ENCODE data around the gene RPL37. TPM values are rescaled to one million over a fixed set of nuclear protein-coding genes. Genes with fewer than 3 reads are reported as not detected.
"Not testable (repeated sequence)": the region's sequence is repeated elsewhere in the genome, so short reads cannot be mapped to it uniquely, and the experiment has no call there.

RPL37 gene
- total RNA-seq, 4 donors from 2014 or later = 64.0 to 132 (median 91.4) TPM

DNA sequence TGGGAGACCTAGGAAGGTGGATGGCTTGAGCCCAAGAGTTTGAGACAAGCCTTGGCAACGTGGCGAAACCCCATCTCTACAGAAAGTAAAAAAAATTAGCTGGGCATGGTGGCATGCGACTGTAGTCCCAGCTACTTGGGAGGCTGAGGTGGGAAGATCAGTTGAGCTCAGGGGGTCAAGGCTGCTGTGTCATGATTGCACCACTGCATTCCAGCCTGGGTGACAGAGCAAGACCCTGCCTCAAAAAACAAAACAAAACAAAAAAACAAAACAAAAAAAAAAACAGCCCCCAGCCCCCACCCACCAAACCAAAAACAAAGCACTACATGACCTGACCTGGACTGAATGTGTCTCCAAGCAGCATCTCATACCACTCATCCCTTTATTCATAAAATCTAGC lies 40.9 kb upstream of the RPL37 start:
- 33 to 90% methylated on average over 1 to 2 of the region's 3 CpGs for WGBS, 2 donors (ENCODE audit: low coverage in 1 of 2)
- ATAC-seq = no peak
- peaks cover 6% of the 10 kb centered on the region for H3K27me3 ChIP-seq

DNA sequence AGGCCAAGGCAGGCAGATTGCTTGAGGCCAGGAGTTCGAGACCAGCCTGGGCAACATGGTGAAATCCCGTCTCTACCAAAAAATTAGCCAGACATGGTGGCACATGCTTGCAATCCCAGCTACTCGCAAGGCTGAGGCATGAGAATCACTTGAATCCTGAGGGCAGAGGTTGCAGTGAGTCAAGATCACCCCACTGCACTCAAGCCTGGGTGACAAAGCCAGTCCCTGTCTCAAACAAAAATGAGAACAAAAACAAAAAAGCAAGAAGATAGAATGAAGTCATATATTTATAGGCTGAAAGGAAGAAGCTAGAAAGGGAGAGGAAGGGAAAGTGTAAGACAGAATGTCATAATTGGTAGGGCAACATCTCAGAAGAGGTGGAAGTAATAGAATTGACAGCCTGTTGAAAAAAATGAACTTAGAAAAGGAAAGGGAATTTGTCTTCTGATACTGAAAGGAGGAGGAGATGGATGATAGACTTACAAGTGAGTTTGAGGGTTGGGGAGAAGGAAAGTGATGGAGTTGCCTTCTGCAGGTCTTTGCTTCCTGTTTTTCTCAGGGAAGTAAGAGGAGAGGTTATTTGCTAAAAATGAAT lies 38.4 kb upstream of the RPL37 start:
- 70 to 86% methylated on average over 2 to 3 of the region's 3 CpGs for WGBS, 2 donors (ENCODE audit: low coverage in 1 of 2)
- Histone ChIP-seq H3K4me3 (no peak overlapping the region), H3K9me3 (no peaks in the 10 kb centered on the region), H3K4me1 (no peaks in the 10 kb centered on the region), H3K27ac (no peak overlapping the region), H3K27me3 (peaks cover 6% of the 10 kb centered on the region), H3K36me3 (no peaks in the 10 kb centered on the region)
- TF ChIP-seq EP300 (IDR thresholded peaks at IDR 0.05) (no peak), POLR2AphosphoS5 (IDR thresholded peaks at IDR 0.05) (no peak), POLR2A (IDR thresholded peaks at IDR 0.05) (no peak)
- TF ChIP-seq, protein P1, sequence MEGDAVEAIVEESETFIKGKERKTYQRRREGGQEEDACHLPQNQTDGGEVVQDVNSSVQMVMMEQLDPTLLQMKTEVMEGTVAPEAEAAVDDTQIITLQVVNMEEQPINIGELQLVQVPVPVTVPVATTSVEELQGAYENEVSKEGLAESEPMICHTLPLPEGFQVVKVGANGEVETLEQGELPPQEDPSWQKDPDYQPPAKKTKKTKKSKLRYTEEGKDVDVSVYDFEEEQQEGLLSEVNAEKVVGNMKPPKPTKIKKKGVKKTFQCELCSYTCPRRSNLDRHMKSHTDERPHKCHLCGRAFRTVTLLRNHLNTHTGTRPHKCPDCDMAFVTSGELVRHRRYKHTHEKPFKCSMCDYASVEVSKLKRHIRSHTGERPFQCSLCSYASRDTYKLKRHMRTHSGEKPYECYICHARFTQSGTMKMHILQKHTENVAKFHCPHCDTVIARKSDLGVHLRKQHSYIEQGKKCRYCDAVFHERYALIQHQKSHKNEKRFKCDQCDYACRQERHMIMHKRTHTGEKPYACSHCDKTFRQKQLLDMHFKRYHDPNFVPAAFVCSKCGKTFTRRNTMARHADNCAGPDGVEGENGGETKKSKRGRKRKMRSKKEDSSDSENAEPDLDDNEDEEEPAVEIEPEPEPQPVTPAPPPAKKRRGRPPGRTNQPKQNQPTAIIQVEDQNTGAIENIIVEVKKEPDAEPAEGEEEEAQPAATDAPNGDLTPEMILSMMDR (IDR thresholded peaks at IDR 0.05) = no peak
- no peak for ATAC-seq

More for the DNA sequence above, 40.9 kb upstream of the RPL37 start:
- Histone ChIP-seq H3K4me3 (no peak overlapping the region), H3K4me1 (no peaks in the 10 kb centered on the region), H3K27ac (no peak overlapping the region), H3K9me3 (no peaks in the 10 kb centered on the region), H3K36me3 (no peaks in the 10 kb centered on the region)
- TF ChIP-seq, protein P1 (IDR thresholded peaks at IDR 0.05) = no peak
- TF ChIP-seq POLR2AphosphoS5 (IDR thresholded peaks at IDR 0.05) (no peak), EP300 (IDR thresholded peaks at IDR 0.05) (no peak), POLR2A (IDR thresholded peaks at IDR 0.05) (no peak)

DNA sequence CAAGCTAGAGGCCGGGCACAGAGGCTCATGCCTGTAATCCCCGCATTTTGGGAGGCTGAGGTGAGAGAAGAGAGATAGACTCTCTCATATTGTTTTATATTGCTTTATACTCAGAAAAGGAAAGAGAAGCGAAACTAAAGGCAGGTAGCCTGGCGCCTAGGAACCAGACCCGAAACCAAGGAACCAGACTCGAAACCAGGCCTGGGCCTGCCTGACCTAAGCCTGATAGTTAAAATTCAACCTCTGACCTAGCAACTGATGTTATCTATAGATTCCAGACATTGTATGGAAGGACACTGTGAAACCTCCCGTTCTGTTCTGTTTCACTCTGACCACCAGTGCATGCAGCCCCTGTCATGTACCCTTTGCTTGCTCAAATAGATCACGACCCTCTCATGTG lies 37.2 kb upstream of the RPL37 start:
- H3K36me3 ChIP-seq, H3K27ac ChIP-seq, ATAC-seq, H3K4me1 ChIP-seq, H3K27me3 ChIP-seq, H3K9me3 ChIP-seq, H3K4me3 ChIP-seq: not testable (repeated sequence)
- 88 to 93% methylated on average over 4 to 8 of the region's 8 CpGs for WGBS, 2 donors (ENCODE audit: low coverage in 1 of 2)

GRCh38 chr5:40871177-40871576 lies 36.2 kb upstream of the RPL37 start:
- ATAC-seq = no peak
- 61 to 76% methylated on average over 3 to 4 of the region's 4 CpGs for WGBS, 2 donors (ENCODE audit: low coverage in 1 of 2)
- TF ChIP-seq POLR2AphosphoS5 (IDR thresholded peaks at IDR 0.05) (no peak), POLR2A (IDR thresholded peaks at IDR 0.05) (no peak), EP300 (IDR thresholded peaks at IDR 0.05) (no peak)
- TF ChIP-seq, protein P1 (IDR thresholded peaks at IDR 0.05) = no peak
- Histone ChIP-seq H3K27ac (no peak overlapping the region), H3K4me1 (no peaks in the 10 kb centered on the region), H3K36me3 (no peaks in the 10 kb centered on the region), H3K4me3 (no peak overlapping the region), H3K9me3 (no peaks in the 10 kb centered on the region), H3K27me3 (peaks cover 6% of the 10 kb centered on the region)

DNA sequence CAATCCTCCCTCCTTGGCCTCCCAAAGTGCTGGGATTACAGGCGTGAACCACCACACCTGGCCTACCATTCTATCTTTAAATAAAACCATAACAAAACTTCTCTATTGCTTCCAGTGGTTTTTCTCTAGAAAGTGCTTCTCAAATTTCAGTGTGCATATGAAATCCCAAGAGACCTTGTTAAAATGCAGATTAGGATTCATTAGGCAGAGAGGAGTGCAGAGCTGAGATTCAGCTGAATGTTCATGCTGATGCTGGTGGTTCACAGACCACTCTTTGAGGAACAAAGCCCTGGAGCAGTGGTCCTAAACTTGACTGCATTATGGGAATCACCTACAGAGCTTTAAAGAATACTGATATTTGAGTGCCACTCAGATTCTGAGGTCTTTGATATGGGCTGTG lies 34.4 kb upstream of the RPL37 start:
- H3K9me3 ChIP-seq = peaks cover 0 to 8% (median 0%) of the 10 kb centered on the region in 3 donors
- H3K4me3 ChIP-seq = no peak overlapping the region
- TF ChIP-seq, protein P1 (IDR thresholded peaks at IDR 0.05) = no peak
- no peak for TF ChIP-seq EP300 (IDR thresholded peaks at IDR 0.05)
- H3K4me1 ChIP-seq = no peaks in the 10 kb centered on the region
- peaks cover 6% of the 10 kb centered on the region for H3K27me3 ChIP-seq
- no peak overlapping the region for H3K27ac ChIP-seq
- no peak for ATAC-seq
- no peaks in the 10 kb centered on the region for H3K36me3 ChIP-seq
- no CpG with 5 or more reads among the region's 1 CpG for WGBS, 2 donors (ENCODE audit: low coverage in 1 of 2)
